GM12892 (cell line): Measurements from ENCODE around the gene SLC48A1.

ENCODE experiments used
- POLR2A ChIP-seq: IDR thresholded peaks from 2 replicates; pipeline ENCODE4 v1.6.1; 2011; ENCODE audit warnings: low read depth, low read length, control low read depth
- POLR2AphosphoS5 ChIP-seq: IDR thresholded peaks from 2 replicates; pipeline ENCODE4 v1.6.1; 2011; ENCODE audit warnings: low read depth, low read length, control low read depth
- TAF1 ChIP-seq: IDR thresholded peaks from 2 replicates; pipeline ENCODE4 v1.6.1; 2011; ENCODE audit warnings: low read depth, mild to moderate bottlenecking, control low read depth, low read length, borderline replicate concordance

- TF ChIP-seq TAF1: no peak
- no peak for TF ChIP-seq POLR2A
- no peak for TF ChIP-seq POLR2AphosphoS5
Measured at GRCh38 chr12:47747126-47747525, 25.9 kb upstream of the SLC48A1 start.
